ENCODE data around the gene STOX2.

STOX2 gene

GRCh38 chr4:183936047-183936446 lies 30.9 kb downstream of the STOX2 start:
- WGBS (ENCODE audit: extremely low coverage, insufficient coverage, insufficient read length) = no CpG with 5 or more reads among the region's 6 CpGs
- H3K14ac ChIP-seq (ENCODE audit: low read length) = no peak overlapping the region
- no peaks in the 10 kb centered on the region for H3K4me1 ChIP-seq (ENCODE audit: control insufficient read depth in 1 of 2, insufficient read depth in 2 of 2, low read length in 2 of 2)
- H3K27ac ChIP-seq (ENCODE audit: low read depth, low read length) = no peak overlapping the region
- no peak overlapping the region for H3K4me3 ChIP-seq (ENCODE audit: low read depth, low read length)
- no peak overlapping the region for H3K23ac ChIP-seq (ENCODE audit: low read length)
- no peaks in the 10 kb centered on the region for H3K27me3 ChIP-seq (ENCODE audit: insufficient read depth, low read length)
- no peak overlapping the region for H3K4me2 ChIP-seq (ENCODE audit: low read length)
- no peak overlapping the region for H2BK120ac ChIP-seq (ENCODE audit: insufficient read depth, low read length, poor library complexity)
- H3K36me3 ChIP-seq (ENCODE audit: control insufficient read depth in 1 of 2, insufficient read depth in 2 of 2, low read length in 2 of 2) = no peaks in the 10 kb centered on the region
- no peak overlapping the region for H2BK5ac ChIP-seq (ENCODE audit: low read depth, low read length, poor library complexity)
- H3K18ac ChIP-seq (ENCODE audit: low read length) = no peak overlapping the region
- H2AFZ ChIP-seq (ENCODE audit: insufficient read depth, low read length, poor library complexity) = no peak overlapping the region
- H3K4ac ChIP-seq (ENCODE audit: low read depth, low read length) = no peak overlapping the region
- no peak overlapping the region for H3K9ac ChIP-seq (ENCODE audit: low read length)
- H3K79me2 ChIP-seq (ENCODE audit: control insufficient read depth, insufficient read depth, low read length, poor library complexity) = no peaks in the 10 kb centered on the region
- H4K91ac ChIP-seq (ENCODE audit: low read depth, low read length) = no peak overlapping the region
- no peak overlapping the region for H4K8ac ChIP-seq (ENCODE audit: low read depth, low read length)
- DNase-seq = no peak
- no peaks in the 10 kb centered on the region for H3K79me1 ChIP-seq (ENCODE audit: low read length)
- no peak overlapping the region for H4K12ac ChIP-seq (ENCODE audit: low read depth, low read length)
- no peak overlapping the region for H2BK12ac ChIP-seq (ENCODE audit: low read length)
- H3K9me3 ChIP-seq (ENCODE audit: insufficient read depth, low read depth, low read length) = no peaks in the 10 kb centered on the region
- H2AK5ac ChIP-seq (ENCODE audit: low read length) = no peak overlapping the region

GRCh38 chr4:183936574-183937345 lies 31.7 kb downstream of the STOX2 start:
- no peak overlapping the region for H3K4me3 ChIP-seq (ENCODE audit: low read depth, low read length)
- no peak overlapping the region for H2AFZ ChIP-seq (ENCODE audit: insufficient read depth, low read length, poor library complexity)
- H3K18ac ChIP-seq (ENCODE audit: low read length) = no peak overlapping the region
- no peak overlapping the region for H3K14ac ChIP-seq (ENCODE audit: low read length)
- H3K36me3 ChIP-seq (ENCODE audit: control insufficient read depth in 1 of 2, insufficient read depth in 2 of 2, low read length in 2 of 2) = no peaks in the 10 kb centered on the region
- peak in 1 of 2 donors; percentile 69 for DNase-seq
- H4K91ac ChIP-seq (ENCODE audit: low read depth, low read length) = no peak overlapping the region
- H2AK5ac ChIP-seq (ENCODE audit: low read length) = no peak overlapping the region
- H3K4me1 ChIP-seq (ENCODE audit: control insufficient read depth in 1 of 2, insufficient read depth in 2 of 2, low read length in 2 of 2) = no peaks in the 10 kb centered on the region
- no peaks in the 10 kb centered on the region for H3K27me3 ChIP-seq (ENCODE audit: insufficient read depth, low read length)
- no peak overlapping the region for H3K4ac ChIP-seq (ENCODE audit: low read depth, low read length)
- H3K27ac ChIP-seq (ENCODE audit: low read depth, low read length) = no peak overlapping the region
- no peaks in the 10 kb centered on the region for H3K79me2 ChIP-seq (ENCODE audit: control insufficient read depth, insufficient read depth, low read length, poor library complexity)
- H3K4me2 ChIP-seq (ENCODE audit: low read length) = no peak overlapping the region
- H3K79me1 ChIP-seq (ENCODE audit: low read length) = no peaks in the 10 kb centered on the region
- H2BK12ac ChIP-seq (ENCODE audit: low read length) = no peak overlapping the region
- no peak overlapping the region for H4K12ac ChIP-seq (ENCODE audit: low read depth, low read length)
- H2BK5ac ChIP-seq (ENCODE audit: low read depth, low read length, poor library complexity) = no peak overlapping the region
- no peak overlapping the region for H2BK120ac ChIP-seq (ENCODE audit: insufficient read depth, low read length, poor library complexity)
- no peak overlapping the region for H4K8ac ChIP-seq (ENCODE audit: low read depth, low read length)
- WGBS (ENCODE audit: extremely low coverage, insufficient coverage, insufficient read length) = no CpG with 5 or more reads among the region's 3 CpGs
- H3K9ac ChIP-seq (ENCODE audit: low read length) = no peak overlapping the region
- no peaks in the 10 kb centered on the region for H3K9me3 ChIP-seq (ENCODE audit: insufficient read depth, low read depth, low read length)
- no peak overlapping the region for H3K23ac ChIP-seq (ENCODE audit: low read length)

- no peak overlapping the region for H3K18ac ChIP-seq (ENCODE audit: low read length)
- H3K4me1 ChIP-seq (ENCODE audit: control insufficient read depth in 1 of 2, insufficient read depth in 2 of 2, low read length in 2 of 2) = no peaks in the 10 kb centered on the region
- H3K14ac ChIP-seq (ENCODE audit: low read length) = no peak overlapping the region
- H4K91ac ChIP-seq (ENCODE audit: low read depth, low read length) = no peak overlapping the region
- no peak for DNase-seq
- H2AK5ac ChIP-seq (ENCODE audit: low read length) = no peak overlapping the region
- no CpG with 5 or more reads among the region's 4 CpGs for WGBS (ENCODE audit: extremely low coverage, insufficient coverage, insufficient read length)
- no peak overlapping the region for H2BK12ac ChIP-seq (ENCODE audit: low read length)
- no peak overlapping the region for H3K4me3 ChIP-seq (ENCODE audit: low read depth, low read length)
- H3K36me3 ChIP-seq (ENCODE audit: control insufficient read depth in 1 of 2, insufficient read depth in 2 of 2, low read length in 2 of 2) = no peaks in the 10 kb centered on the region
- no peak overlapping the region for H2AFZ ChIP-seq (ENCODE audit: insufficient read depth, low read length, poor library complexity)
- H3K79me2 ChIP-seq (ENCODE audit: control insufficient read depth, insufficient read depth, low read length, poor library complexity) = no peaks in the 10 kb centered on the region
- H2BK120ac ChIP-seq (ENCODE audit: insufficient read depth, low read length, poor library complexity) = no peak overlapping the region
- H3K23ac ChIP-seq (ENCODE audit: low read length) = no peak overlapping the region
- no peak overlapping the region for H3K4ac ChIP-seq (ENCODE audit: low read depth, low read length)
- no peak overlapping the region for H3K27ac ChIP-seq (ENCODE audit: low read depth, low read length)
- no peak overlapping the region for H2BK5ac ChIP-seq (ENCODE audit: low read depth, low read length, poor library complexity)
- no peak overlapping the region for H4K12ac ChIP-seq (ENCODE audit: low read depth, low read length)
- H3K4me2 ChIP-seq (ENCODE audit: low read length) = no peak overlapping the region
- no peaks in the 10 kb centered on the region for H3K79me1 ChIP-seq (ENCODE audit: low read length)
- H3K9me3 ChIP-seq (ENCODE audit: insufficient read depth, low read depth, low read length) = no peaks in the 10 kb centered on the region
- no peaks in the 10 kb centered on the region for H3K27me3 ChIP-seq (ENCODE audit: insufficient read depth, low read length)
- no peak overlapping the region for H3K9ac ChIP-seq (ENCODE audit: low read length)
- no peak overlapping the region for H4K8ac ChIP-seq (ENCODE audit: low read depth, low read length)
Observed at GRCh38 chr4:183940864-183941263, 35.8 kb downstream of the STOX2 start.

- Histone ChIP-seq H3K18ac (ENCODE audit: low read length) (no peak overlapping the region), H3K79me1 (ENCODE audit: low read length) (no peaks in the 10 kb centered on the region), H4K91ac (ENCODE audit: low read depth, low read length) (no peak overlapping the region), H3K9ac (ENCODE audit: low read length) (no peak overlapping the region), H3K27ac (ENCODE audit: low read depth, low read length) (no peak overlapping the region), H2AK5ac (ENCODE audit: low read length) (no peak overlapping the region), H3K4me2 (ENCODE audit: low read length) (no peak overlapping the region), H2BK120ac (ENCODE audit: insufficient read depth, low read length, poor library complexity) (no peak overlapping the region), H4K12ac (ENCODE audit: low read depth, low read length) (no peak overlapping the region), H4K8ac (ENCODE audit: low read depth, low read length) (no peak overlapping the region), H3K4me3 (ENCODE audit: low read depth, low read length) (no peak overlapping the region), H3K4ac (ENCODE audit: low read depth, low read length) (no peak overlapping the region), H2BK5ac (ENCODE audit: low read depth, low read length, poor library complexity) (no peak overlapping the region), H3K36me3 (ENCODE audit: control insufficient read depth in 1 of 2, insufficient read depth in 2 of 2, low read length in 2 of 2) (no peaks in the 10 kb centered on the region), H3K79me2 (ENCODE audit: control insufficient read depth, insufficient read depth, low read length, poor library complexity) (no peaks in the 10 kb centered on the region), H3K23ac (ENCODE audit: low read length) (no peak overlapping the region), H3K27me3 (ENCODE audit: insufficient read depth, low read length) (no peaks in the 10 kb centered on the region), H3K14ac (ENCODE audit: low read length) (no peak overlapping the region), H3K9me3 (ENCODE audit: insufficient read depth, low read depth, low read length) (no peaks in the 10 kb centered on the region), H3K4me1 (ENCODE audit: control insufficient read depth in 1 of 2, insufficient read depth in 2 of 2, low read length in 2 of 2) (no peaks in the 10 kb centered on the region), H2AFZ (ENCODE audit: insufficient read depth, low read length, poor library complexity) (no peak overlapping the region), H2BK12ac (ENCODE audit: low read length) (no peak overlapping the region)
- no peak for DNase-seq
Observed at GRCh38 chr4:183941964-183942363, 36.9 kb downstream of the STOX2 start.
